ENCODE data around the gene CHST15.

CHST15 gene

GRCh38 chr10:123974406-123974805 is 119.0 kb downstream of the CHST15 start:
- no peak for DNase-seq (ENCODE audit: extremely low read depth in 1 of 2, low read depth in 1 of 2)

GRCh38 chr10:123972481-123973401 is 120.7 kb downstream of the CHST15 start:
- DNase-seq (ENCODE audit: extremely low read depth in 1 of 2, low read depth in 1 of 2), result no peak

GRCh38 chr10:123970927-123971286 is 122.5 kb downstream of the CHST15 start:
- DNase-seq (ENCODE audit: extremely low read depth in 1 of 2, low read depth in 1 of 2), result no peak

- no peak for DNase-seq (ENCODE audit: extremely low read depth in 1 of 2, low read depth in 1 of 2)
Measured at GRCh38 chr10:123970207-123970926, 123.0 kb downstream of the CHST15 start.

GRCh38 chr10:123967626-123968243 is 125.7 kb downstream of the CHST15 start:
- peak; percentile 11 to 21 for DNase-seq (ENCODE audit: extremely low read depth in 1 of 2, low read depth in 1 of 2)

- DNase-seq (ENCODE audit: extremely low read depth in 1 of 2, low read depth in 1 of 2), result no peak
Measured at GRCh38 chr10:123966896-123967231, 126.5 kb downstream of the CHST15 start.

- DNase-seq (ENCODE audit: extremely low read depth in 1 of 2, low read depth in 1 of 2), result no peak
Measured at GRCh38 chr10:123965973-123966895, 127.2 kb downstream of the CHST15 start.

- no peak for DNase-seq (ENCODE audit: extremely low read depth in 1 of 2, low read depth in 1 of 2)
Measured at GRCh38 chr10:123964953-123965352, 128.4 kb downstream of the CHST15 start.

GRCh38 chr10:123962756-123963530 is 130.5 kb downstream of the CHST15 start:
- no peak for DNase-seq (ENCODE audit: extremely low read depth in 1 of 2, low read depth in 1 of 2)

GRCh38 chr10:123958241-123958640 is 135.2 kb downstream of the CHST15 start:
- no peak for DNase-seq (ENCODE audit: extremely low read depth in 1 of 2, low read depth in 1 of 2)

Measured in stimulated activated CD8-positive, alpha-beta memory T cell treated with anti-CD3 and anti-CD28 coated beads, Interleukin-7, amount 100 ng/mL, for 48 hours (primary cell).